Mucosa of descending colon (tissue), 3 donors: ENCODE data around the gene MUC15. TPM values are rescaled to one million over a fixed set of nuclear protein-coding genes. Genes with fewer than 3 reads are reported as not detected.
A peak's percentile ranks its signal among the peaks of the same experiment; 100 is the strongest.

Experiments used
- ATAC-seq: fragments of 200-7000 bp; cut with Tn5 transposase; one replicate; pipeline ENCODE4 v1.9.1; 2020; ENCODE audit warnings: mild to moderate bottlenecking, moderate library complexity
- DNase-seq, 3 donors: peaks; one replicate each; pipeline ENCODE4 v3.0.0-alpha.2; 2020
- H3K36me3 ChIP-seq: fragments of 200-600 bp; one replicate; pipeline ENCODE4 v1.8.0; 2021; ENCODE audit warnings: low read depth, mild to moderate bottlenecking
- H3K4me1 ChIP-seq: fragments of 200-600 bp; one replicate; pipeline ENCODE4 v1.8.0; 2021; ENCODE audit warnings: low read depth, mild to moderate bottlenecking
- H3K4me3 ChIP-seq: fragments of 200-600 bp; one replicate; pipeline ENCODE4 v1.8.0; 2021; ENCODE audit warnings: mild to moderate bottlenecking
- H3K9me3 ChIP-seq: fragments of 200-600 bp; one replicate; pipeline ENCODE4 v1.8.0; 2021; ENCODE audit warnings: mild to moderate bottlenecking
- intact Hi-C, 2 donors: fragments of 100-400 bp; cut with DNase I in 1 of 2; cut with micrococcal nuclease in 1 of 2; formaldehyde crosslinking; loops; one replicate each; pipeline versions ENCODE4 v1.11.0 to v1.11.1; 2022; cut with DNase I, micrococcal nuclease
- total RNA-seq, 3 donors: library from RNA; stranded (reverse); fragmentation: NEBNext Ultra II Directional in 2 of 3; extraction: Animal tissue kit (Norgen Biotek cat#: 25700) in 2 of 3; gene quantifications; one replicate each; pipeline versions ENCODE4 v1.2.1 to v1.2.4, GENCODE V29; 2021 to 2023
- TF ChIP-seq, protein P1 (sequence below): fragments of 200-600 bp; IDR thresholded peaks from one replicate; pipeline ENCODE4 v1.8.0; 2022; ENCODE audit warnings: antibody characterized with exemption, mild to moderate bottlenecking
- donor health status: DM: no; HTN: no; CAD: no; lungs with moderate emphysema.
- donor health status: DM: no; HTN: no; CAD: no.
- donor health status: DM: no; HTN: yes; CAD: no.

Gene MUC15
- total RNA-seq, 3 donors from 2014 or later = not detected

DNA sequence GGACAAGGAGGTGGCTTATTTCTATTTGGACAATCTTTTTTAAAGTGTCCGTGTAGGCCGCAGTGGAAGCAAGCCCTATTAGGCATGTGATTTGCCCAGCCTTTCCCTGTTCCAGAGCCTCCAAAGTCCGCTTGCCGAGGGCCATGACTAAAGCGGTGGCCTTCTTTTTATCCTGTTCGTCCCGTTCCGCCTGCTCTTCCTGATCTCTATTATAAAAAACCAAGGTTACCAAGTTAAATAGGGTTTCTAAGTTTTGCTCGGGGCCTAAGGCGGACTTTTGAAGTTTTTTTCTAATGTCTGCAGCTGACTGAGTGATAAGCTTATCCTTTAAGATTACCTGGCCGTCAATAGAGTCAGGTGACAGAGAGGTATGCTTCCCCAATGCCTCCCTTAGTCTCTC, 21.6 kb upstream of the MUC15 start:
- TF ChIP-seq, protein P1, sequence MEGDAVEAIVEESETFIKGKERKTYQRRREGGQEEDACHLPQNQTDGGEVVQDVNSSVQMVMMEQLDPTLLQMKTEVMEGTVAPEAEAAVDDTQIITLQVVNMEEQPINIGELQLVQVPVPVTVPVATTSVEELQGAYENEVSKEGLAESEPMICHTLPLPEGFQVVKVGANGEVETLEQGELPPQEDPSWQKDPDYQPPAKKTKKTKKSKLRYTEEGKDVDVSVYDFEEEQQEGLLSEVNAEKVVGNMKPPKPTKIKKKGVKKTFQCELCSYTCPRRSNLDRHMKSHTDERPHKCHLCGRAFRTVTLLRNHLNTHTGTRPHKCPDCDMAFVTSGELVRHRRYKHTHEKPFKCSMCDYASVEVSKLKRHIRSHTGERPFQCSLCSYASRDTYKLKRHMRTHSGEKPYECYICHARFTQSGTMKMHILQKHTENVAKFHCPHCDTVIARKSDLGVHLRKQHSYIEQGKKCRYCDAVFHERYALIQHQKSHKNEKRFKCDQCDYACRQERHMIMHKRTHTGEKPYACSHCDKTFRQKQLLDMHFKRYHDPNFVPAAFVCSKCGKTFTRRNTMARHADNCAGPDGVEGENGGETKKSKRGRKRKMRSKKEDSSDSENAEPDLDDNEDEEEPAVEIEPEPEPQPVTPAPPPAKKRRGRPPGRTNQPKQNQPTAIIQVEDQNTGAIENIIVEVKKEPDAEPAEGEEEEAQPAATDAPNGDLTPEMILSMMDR = no peak
- H3K4me3 ChIP-seq = no peak overlapping the region
- H3K9me3 ChIP-seq = no peaks in the 10 kb centered on the region
- DNase-seq = no peak
- no peaks in the 10 kb centered on the region for H3K4me1 ChIP-seq
- no peaks in the 10 kb centered on the region for H3K36me3 ChIP-seq
- no peak for ATAC-seq
- intact Hi-C loops = no loop called here

DNA sequence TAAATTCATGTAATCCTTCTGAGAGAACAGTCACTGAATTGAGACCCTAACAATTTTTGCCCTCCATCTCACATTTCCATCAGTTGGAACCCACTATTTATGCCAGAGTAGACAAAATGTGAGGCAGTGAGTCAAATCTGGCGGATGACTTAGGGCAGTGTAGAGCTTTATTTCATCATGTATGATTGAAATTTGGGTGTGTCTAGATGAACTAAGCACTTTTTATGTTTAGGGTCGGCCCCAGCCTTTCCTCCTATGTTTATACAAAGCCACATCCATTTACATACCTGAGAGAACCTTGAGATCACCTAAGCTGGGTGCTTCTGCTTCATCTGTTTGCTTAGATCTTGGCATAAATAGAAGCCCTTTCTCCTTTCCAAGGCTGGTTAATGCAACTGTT, 15.0 kb upstream of the MUC15 start:
- DNase-seq (no peak), ATAC-seq (no peak)
- Histone ChIP-seq H3K4me1 (no peaks in the 10 kb centered on the region), H3K4me3 (no peak overlapping the region), H3K36me3 (no peaks in the 10 kb centered on the region), H3K9me3 (no peaks in the 10 kb centered on the region)
- TF ChIP-seq, protein P1 = no peak
- intact Hi-C loops = no loop called here

GRCh38 chr11:26584818-26585217, 12.8 kb upstream of the MUC15 start:
- no peak for DNase-seq
- TF ChIP-seq, protein P1 = no peak
- peak; percentile 40 for ATAC-seq

GRCh38 chr11:26583550-26583949, 11.5 kb upstream of the MUC15 start:
- H3K9me3 ChIP-seq = no peaks in the 10 kb centered on the region
- TF ChIP-seq, protein P1 = no peak
- H3K36me3 ChIP-seq = no peaks in the 10 kb centered on the region
- no peak for ATAC-seq
- intact Hi-C loops = no loop called here
- no peaks in the 10 kb centered on the region for H3K4me1 ChIP-seq
- no peak overlapping the region for H3K4me3 ChIP-seq
- DNase-seq = no peak

More at GRCh38 chr11:26584818-26585217, 12.8 kb upstream of the MUC15 start:
- H3K4me1 ChIP-seq = no peaks in the 10 kb centered on the region
- no peaks in the 10 kb centered on the region for H3K36me3 ChIP-seq
- no peak overlapping the region for H3K4me3 ChIP-seq
- H3K9me3 ChIP-seq = no peaks in the 10 kb centered on the region
- intact Hi-C loops = no loop called here

DNA sequence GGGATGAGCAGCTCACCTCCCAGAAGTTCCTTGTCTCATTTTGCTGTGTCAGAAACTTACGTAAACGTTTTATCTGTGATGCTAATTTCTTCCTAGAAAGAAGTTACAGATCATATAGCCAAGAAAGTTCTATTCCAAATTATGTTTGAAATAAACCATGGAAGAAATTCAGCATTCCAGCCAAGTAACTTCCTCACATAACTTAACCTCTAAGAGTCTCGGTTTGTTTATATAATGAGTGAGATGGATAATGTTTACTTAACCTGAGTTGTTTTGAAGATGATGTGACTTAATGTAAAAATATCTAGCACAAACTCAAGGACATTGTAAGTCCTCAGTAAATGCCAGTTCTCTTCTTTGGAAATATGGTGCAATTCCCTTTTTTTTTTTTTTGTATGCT, 8.9 kb upstream of the MUC15 start:
- no peak for DNase-seq
- intact Hi-C loops = no loop called here
- ATAC-seq = no peak
- TF ChIP-seq, protein P1 = no peak
- Histone ChIP-seq H3K9me3 (no peaks in the 10 kb centered on the region), H3K36me3 (no peaks in the 10 kb centered on the region), H3K4me1 (no peaks in the 10 kb centered on the region), H3K4me3 (no peak overlapping the region)

- DNase-seq = no peak
Observed at GRCh38 chr11:26579683-26580082, 7.6 kb upstream of the MUC15 start.

More at GRCh38 chr11:26579683-26580082, 7.6 kb upstream of the MUC15 start:
- TF ChIP-seq, protein P1 = no peak
- Histone ChIP-seq H3K4me3 (no peak overlapping the region), H3K4me1 (no peaks in the 10 kb centered on the region), H3K36me3 (no peaks in the 10 kb centered on the region), H3K9me3 (no peaks in the 10 kb centered on the region)
- ATAC-seq = no peak
- intact Hi-C loops = no loop called here
